KOPT-K1 (cell line): ENCODE results near the gene ARID3B.

Experiments
- H3K27ac ChIP-seq: fragments of 200-600 bp; sonication (generic); 2 replicates; pipeline ENCODE4 v1.5.1; 2016; ENCODE audit warnings: antibody characterized with exemption, mild to moderate bottlenecking, low read depth, low read length; ENCODE audit not compliant: poor library complexity, severe bottlenecking
- H3K36me3 ChIP-seq: fragments of 200-600 bp; sonication (generic); 2 replicates; pipeline ENCODE4 v1.5.1; 2017; ENCODE audit warnings: antibody characterized with exemption, mild to moderate bottlenecking, low read length, moderate library complexity; ENCODE audit not compliant: insufficient read depth
- H3K9me3 ChIP-seq: fragments of 200-600 bp; sonication (generic); 2 replicates; pipeline ENCODE4 v1.5.1; 2017; ENCODE audit warnings: antibody characterized with exemption, low read length, mild to moderate bottlenecking; ENCODE audit not compliant: insufficient read depth, poor library complexity, severe bottlenecking

Gene ARID3B

DNA sequence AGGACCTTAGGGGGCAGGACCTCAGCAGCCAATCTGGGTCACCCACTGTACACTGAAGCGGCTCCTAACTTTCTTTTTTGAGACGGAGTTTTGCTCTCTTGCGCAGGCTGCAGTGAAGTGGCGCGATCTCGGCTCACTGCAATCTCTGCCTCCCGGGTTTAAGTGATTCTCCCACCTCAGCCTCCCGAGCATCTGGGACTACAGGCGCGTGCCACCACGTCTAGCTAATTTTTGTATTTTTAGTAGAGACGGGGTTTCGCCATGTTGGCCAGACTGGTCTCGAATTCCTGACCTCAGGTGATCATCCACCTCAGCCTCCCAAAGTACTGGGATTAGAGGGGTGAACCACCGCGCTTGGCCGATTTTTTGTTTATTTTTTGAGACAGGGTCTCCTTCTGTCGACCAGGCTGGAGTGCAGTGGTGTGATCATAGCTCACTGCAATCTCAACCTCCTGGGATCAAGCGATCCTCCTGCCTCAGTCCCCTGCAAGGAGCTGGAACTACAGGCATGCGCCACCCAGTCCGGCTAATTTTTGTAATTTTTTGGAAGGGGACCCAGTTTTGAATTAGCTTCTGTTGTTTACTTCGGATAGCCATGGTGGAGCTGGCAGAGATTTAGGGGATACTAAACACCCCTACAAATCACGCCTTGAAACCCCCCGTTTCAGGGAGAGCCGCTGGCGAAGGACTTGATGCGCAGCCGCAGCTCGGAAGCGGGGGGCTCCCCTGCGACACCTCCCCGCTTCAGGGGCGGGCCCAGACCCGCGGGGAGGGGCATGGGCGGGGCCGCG lies 73.1 kb downstream of the ARID3B start:
- peak overlapping the region; percentile 89 for H3K27ac ChIP-seq
- no peaks in the 10 kb centered on the region for H3K9me3 ChIP-seq
- H3K36me3 ChIP-seq, result peaks cover 14% of the 10 kb centered on the region

DNA sequence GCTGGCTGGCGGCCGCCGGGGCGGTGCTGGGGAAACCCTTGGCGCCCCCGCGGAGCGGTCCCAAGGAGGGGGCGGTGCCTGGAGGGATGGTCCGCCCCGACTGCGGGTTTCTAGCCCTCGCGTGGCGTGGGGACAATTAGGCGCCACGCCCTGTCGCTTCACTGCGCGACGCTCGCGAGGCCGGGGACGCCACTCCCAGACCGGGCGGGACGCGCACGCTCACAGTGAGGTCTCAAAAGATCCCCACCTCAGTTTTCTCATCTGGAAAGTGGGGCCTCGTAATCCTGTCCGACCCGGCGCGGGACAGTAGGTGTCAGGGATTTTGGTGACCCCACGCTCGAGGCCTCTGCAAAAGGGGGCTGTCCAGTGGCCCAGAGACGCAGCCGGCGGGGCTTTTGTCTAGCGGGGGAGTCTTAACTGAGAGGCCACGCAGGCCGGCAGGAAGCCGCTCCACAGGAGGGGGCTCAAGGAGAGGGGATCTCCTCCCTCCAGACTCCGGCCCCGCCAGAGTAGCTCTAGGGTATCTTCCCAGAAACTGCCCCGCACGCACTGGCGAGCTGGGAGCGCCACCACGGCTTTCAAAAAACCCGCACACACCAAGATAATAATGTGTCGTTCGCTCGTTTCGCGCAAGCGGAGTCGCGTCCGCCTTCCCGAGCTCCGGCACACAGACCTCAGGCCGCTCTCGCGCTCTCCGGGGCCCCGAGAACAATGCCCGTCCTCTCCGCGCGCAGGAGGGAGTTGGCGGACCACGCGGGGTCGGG lies 73.9 kb downstream of the ARID3B start:
- Histone ChIP-seq H3K27ac (peak overlapping the region; percentile 89), H3K36me3 (peaks cover 22% of the 10 kb centered on the region), H3K9me3 (no peaks in the 10 kb centered on the region)

DNA sequence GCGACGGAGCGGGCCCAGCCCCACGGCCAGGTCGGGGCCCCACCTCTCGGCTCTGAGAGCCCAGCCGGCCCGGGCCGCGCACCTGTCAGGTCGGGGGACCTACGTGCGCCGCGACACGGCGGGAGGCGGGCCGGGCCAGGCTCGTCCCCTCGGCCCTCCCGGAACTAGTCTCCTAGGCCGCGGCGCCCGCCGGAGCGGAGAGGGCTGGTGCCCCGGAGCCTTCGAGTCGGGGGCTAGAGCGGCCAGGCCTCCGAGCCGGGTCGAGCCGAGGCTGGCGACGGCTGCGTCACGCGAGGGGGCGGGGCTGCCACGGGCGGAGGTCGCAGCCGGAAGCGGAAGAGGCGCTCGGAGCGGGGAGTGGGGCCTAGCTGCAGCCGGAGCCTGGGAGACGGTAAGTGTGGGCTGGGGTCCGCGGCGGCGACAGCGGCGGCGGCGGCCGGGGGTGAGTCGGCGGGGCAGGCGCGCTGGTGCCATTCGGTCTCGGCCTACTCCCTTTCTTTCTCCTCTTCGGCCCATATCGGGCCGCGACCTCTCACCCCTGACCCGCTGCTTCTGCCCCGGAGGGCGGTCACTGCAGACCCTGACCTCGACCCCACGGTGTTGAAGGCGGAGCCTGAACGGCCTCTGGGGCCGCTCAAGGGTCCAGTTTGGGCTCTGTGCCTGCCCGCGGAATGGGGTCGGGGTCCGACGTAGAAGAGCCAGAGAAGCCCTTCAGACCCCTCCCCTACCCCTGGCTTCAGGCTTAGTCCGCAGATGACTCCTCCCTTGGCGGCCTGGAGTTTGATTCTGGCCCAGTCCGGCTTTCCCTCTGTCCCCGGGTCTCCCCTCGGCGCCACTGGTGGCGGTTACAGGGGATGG lies 74.7 kb downstream of the ARID3B start, which contains the start of gene CLK3:
TSS of gene CLK3 (plus strand) at position 329 of the 858 bp plus-strand sequence. CDS start 3,361 bp downstream, outside the sequence.
- Histone ChIP-seq H3K27ac (peak within 1 kb of the TSS; percentile 89), H3K9me3 (no peaks in the 10 kb centered on the region), H3K36me3 (peaks cover 30% of the 10 kb centered on the region)

DNA sequence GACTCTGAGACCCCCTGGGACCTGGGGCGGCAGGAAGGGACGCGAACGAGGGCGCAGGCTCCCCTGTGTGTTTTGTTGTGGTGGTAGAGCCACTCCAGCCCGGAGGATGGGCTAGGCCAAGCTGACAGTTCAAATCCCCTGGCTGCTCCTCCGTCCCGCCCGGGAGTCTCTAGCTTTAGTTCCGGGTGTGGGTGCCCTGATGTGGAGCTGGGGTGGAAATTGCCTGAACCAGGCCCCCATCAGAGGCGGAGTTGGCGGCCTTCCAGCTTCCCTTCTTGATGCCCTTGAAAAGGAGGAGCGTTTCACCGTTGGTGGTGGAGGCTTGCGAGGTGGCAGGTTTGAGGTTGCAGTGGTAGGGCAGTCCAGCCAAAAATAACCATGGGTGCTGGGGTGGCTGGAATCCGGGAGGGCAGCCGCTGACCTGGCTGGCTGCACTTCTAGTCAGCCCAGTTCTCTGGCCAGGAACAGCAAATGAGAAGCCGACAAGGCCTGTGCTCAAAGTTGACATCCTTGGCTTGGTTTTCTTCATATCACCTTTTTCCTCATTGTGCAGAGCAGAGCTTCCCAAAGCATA lies 75.4 kb downstream of the ARID3B start:
- H3K27ac ChIP-seq, result peak overlapping the region; percentile 89
- H3K36me3 ChIP-seq, result peaks cover 37% of the 10 kb centered on the region

DNA sequence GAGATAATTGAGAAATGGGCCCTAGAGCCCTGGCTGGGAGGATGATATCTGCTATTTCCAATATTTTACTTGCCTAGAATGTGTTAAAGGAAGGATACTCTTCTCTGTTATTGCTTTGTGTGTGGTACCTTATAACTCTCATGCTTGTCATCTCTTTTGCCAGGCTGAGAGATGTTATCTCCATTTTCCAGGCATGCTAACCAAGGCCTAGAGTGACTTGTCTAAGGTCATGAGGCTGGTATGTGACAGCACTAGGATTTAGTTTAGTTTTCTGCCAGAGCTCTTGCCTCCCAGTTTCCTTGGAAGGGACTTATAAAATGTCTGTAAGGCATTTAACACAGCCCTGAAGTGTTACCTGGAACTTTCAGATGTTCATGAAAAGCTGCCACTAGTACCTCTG lies 76.0 kb downstream of the ARID3B start:
- Histone ChIP-seq H3K27ac (peak overlapping the region; percentile 89), H3K9me3 (no peaks in the 10 kb centered on the region), H3K36me3 (peaks cover 43% of the 10 kb centered on the region)

More for the DNA sequence above, 75.4 kb downstream of the ARID3B start:
- no peaks in the 10 kb centered on the region for H3K9me3 ChIP-seq

DNA sequence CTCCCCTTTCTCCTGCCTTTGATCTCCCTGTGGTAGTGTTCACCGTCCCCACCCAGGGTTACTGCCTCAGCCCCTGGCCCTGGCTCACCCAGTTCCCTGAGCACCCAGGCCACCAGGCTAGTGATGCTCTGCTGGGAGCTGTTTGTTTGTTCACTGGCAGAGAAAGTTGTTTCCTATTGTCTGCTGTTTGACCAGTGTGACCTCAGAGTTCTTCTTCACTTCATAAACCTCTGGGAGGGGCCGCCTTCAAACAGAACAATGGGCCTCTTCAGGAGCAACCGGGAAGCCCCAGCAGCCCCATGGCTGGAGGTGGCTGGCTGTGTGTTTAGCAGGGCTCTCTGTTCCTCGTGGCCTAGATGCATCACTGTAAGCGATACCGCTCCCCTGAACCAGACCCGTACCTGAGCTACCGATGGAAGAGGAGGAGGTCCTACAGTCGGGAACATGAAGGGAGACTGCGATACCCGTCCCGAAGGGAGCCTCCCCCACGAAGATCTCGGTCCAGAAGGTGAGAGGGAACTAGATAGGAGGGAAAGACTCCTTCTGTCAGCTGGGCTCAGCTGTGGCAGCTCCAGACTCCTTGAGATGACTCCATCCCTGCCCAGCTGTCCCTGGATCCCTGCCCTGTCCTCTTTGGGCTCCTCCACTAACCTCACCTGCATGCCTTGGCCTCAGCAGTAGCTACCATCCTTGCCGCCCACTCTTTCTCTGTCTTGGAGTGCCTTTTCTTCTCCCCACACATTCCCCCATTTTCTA lies 78.0 kb downstream of the ARID3B start:
- Histone ChIP-seq H3K36me3 (peaks cover 63% of the 10 kb centered on the region), H3K27ac (no peak overlapping the region)

DNA sequence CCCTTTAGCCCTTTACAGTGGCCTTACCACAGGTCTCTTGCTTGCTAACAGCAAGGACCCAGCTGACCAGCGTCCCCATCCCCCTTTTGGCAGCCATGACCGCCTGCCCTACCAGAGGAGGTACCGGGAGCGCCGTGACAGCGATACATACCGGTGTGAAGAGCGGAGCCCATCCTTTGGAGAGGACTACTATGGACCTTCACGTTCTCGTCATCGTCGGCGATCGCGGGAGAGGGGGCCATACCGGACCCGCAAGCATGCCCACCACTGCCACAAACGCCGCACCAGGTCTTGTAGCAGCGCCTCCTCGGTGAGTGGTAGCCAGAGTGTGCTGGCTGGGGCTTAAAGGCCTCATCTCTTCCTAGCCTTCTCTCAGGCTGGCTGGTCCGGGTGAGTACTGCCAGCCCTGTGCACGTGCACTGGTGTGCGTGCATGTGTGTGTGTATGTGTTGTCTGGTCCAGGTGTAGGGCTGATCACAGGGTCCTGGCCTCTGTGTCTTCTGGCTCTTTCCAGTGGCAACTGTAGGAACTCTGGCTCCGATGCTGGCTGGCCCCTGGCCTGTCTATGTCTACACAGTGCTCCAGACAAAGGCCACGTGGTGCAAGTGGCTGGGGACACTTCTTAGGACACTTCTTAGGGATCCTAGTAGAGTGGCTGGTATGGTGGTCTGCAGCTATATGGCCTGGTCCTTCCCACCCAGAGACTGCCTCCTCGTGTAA lies 79.1 kb downstream of the ARID3B start:
- H3K36me3 ChIP-seq, result peaks cover 74% of the 10 kb centered on the region
- no peak overlapping the region for H3K27ac ChIP-seq
- H3K9me3 ChIP-seq, result no peaks in the 10 kb centered on the region

More for the DNA sequence above, 78.0 kb downstream of the ARID3B start:
- no peaks in the 10 kb centered on the region for H3K9me3 ChIP-seq

DNA sequence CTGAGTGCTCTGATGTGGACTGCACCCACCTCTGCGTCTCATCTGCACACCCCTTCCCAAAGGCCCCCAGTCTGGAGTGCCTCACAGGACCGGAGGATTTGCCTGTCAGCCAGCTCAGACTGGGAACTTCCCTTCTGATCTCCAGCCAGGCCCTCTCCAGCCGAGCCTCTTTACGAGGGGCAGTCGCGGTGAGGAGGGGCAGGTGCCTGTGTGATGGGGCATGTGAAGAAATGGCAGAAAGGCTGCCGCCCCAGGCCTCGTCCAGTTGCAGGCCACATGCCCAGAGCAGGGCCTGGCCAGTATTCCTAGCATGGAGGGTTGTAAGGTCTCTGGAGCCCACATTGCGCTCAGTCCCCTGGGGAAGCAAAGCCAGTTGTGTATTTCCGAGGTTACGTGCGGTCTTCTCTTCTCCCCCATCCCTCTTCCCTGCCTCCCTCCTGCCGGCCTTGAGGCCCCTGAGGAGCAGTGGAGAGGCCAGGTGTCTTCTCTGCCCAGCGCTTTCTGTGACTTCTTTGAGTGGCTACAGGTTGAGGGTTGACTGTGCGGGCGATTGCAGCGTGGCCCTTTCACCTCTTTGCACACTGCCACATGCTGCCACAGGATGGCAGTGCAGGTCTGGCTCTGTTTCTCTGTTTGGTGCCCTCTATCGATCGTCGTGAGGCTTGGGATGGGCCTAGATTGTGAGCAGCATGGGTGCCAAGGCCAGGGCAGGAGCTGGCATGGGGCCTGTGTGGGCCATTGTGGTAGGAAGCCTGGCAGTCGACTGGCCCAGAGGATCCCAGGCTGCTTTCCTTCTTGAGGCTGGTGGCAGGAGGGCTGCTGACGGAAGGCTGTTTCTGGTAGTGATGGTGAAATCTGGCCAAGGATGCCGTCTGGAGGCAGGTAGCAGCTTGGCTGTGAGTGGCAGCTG lies 79.9 kb downstream of the ARID3B start:
- H3K36me3 ChIP-seq, result peaks cover 82% of the 10 kb centered on the region

DNA sequence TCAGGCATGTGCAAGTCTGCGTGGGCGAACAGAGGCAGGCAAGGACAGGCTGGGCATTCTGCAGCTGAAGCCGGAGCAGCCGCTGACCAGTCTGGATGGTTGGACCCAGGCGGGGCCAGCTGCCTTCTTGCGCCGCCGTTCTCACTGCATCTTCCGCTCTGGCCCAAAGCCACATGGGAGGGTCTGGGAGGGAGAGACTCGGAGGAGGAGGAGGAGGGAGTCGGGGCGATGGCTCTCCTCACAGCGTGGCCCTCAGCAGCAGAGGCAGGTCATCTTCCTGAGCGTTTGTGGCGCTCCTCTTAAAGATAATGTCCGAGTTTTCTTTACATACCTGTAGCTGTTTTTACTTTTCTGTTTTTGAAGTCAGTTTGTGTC lies 80.5 kb downstream of the ARID3B start:
- peaks cover 88% of the 10 kb centered on the region for H3K36me3 ChIP-seq

More for the DNA sequence above, 79.9 kb downstream of the ARID3B start:
- Histone ChIP-seq H3K9me3 (no peaks in the 10 kb centered on the region), H3K27ac (no peak overlapping the region)

DNA sequence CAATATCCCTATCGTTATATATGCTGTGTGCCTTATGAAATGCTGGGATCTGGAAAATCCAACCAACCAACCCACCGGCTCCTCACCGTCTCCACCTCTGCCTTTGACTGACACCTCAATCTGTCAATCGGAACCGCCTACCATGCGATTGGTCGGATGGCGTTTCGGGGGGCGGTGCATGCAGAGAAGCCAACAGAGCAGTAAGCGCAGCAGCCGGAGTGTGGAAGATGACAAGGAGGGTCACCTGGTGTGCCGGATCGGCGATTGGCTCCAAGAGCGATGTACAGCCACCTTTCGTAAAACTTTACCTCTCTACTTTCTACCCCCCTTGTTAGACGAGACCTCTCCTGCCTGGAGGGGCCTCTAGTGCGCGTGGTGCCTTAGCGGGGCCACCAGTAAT lies 80.9 kb downstream of the ARID3B start:
- Histone ChIP-seq H3K27ac (no peak overlapping the region), H3K36me3 (peaks cover 92% of the 10 kb centered on the region), H3K9me3 (no peaks in the 10 kb centered on the region)

More for the DNA sequence above, 80.5 kb downstream of the ARID3B start:
- H3K27ac ChIP-seq, result no peak overlapping the region
- H3K9me3 ChIP-seq, result no peaks in the 10 kb centered on the region

DNA sequence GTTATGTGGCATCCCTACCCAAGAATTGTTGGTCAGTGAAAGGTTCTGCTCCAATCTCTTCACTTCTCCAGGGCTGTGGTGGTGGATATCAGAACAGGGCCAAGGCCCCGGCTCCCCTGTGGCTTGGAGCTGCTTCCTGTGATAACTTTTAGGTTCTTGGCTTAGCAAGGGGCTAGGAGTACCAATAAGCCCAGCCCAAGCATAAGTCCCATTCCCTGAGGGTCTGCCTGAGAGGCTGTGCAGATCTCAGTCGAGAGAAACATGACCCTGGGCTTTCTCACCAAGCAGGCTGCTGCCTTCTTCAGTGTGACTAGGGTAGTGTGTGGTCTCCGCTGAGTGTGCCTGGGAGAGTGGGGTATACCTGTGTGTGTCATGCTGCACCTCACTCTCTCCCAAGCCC lies 81.7 kb downstream of the ARID3B start:
- no peak overlapping the region for H3K27ac ChIP-seq
- peaks cover 99% of the 10 kb centered on the region for H3K36me3 ChIP-seq
- no peaks in the 10 kb centered on the region for H3K9me3 ChIP-seq

DNA sequence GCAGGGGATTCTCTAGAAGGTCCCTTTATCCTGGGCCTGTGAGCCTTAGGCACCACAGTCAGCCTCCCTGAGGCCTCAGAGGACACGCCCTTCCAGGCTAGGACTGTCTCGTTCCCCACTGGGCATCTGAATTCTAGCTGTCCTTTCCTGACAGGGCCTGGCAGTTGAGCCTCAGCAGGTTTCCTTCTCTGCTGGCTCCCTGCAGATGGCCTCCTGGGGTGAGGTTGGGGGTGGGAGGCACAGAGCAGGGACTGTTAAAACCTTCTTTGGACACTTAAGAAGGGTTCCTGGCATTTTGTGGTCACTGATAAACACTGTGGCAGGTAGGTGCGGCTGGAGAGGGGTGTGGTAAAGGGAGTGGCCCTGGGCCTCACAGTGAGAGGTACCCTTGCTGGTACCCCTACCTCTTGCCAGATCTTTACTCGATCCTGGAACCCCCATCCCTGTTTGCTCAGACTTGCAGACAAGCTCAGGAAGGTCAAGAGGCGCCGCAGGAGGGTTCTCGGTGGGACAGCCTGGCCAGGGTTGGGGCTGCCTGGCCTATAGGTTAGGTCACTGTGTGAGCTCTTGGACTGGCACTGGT lies 83.1 kb downstream of the ARID3B start:
- Histone ChIP-seq H3K9me3 (no peaks in the 10 kb centered on the region), H3K27ac (no peak overlapping the region), H3K36me3 (peaks cover 100% of the 10 kb centered on the region)
